RCC 7860 (cell line): Measurements from ENCODE around the gene CGREF1.
A peak's percentile ranks its signal among the peaks of the same experiment; 100 is the strongest.
"Not testable (repeated sequence)": the region's sequence is repeated elsewhere in the genome, so short reads cannot be mapped to it uniquely, and the experiment has no call there.

Experiments used
- DNase-seq: peaks from one replicate; pipeline ENCODE4 v3.0.0-alpha.2; 2015; ENCODE audit warnings: low spot score
- FAIRE-seq: peaks from 2 replicates; lab custom pipeline; 2012; peaks lifted over from hg19 to GRCh38; lab: Jason Lieb, UNC

Gene CGREF1

GRCh38 chr2:27111392-27112078 lies 7.4 kb downstream of the CGREF1 start:
- not testable (repeated sequence) for FAIRE-seq, DNase-seq

DNA sequence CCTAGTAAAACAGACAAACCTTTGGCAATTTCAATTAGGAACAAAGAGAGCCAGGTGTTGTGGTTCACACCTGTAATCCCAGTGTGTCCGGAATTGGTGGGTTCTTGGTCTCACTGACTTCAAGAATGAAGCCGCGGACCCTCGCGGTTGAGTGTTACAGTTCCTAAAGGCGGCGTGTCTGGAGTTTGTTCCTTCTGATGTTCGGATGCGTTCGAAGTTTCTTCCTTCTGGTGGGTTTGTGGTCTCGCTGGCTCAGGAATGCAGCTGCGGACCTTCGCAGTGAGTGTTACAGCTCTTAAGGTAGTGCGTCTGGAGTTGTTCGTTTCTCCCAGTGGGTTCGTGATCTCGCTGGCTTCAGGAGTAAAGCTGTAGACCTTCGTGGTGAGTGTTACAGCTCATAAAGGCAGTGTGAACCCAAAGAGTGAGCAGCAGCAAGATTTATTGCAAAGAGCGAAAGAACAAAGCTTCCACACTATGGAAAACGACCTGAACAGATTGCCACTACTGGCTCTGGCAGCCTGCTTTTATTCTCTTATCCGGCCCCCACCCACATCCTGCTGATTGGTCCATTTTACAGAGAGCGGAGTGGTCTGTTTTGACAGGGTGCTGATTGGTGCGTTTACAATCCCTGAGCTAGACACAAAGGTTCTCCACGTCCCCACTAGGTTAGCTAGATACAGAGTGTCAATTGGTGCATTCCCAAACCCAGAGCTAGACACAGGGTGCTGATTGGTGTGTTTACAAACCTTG lies 8.2 kb downstream of the CGREF1 start:
- FAIRE-seq, DNase-seq: not testable (repeated sequence)

DNA sequence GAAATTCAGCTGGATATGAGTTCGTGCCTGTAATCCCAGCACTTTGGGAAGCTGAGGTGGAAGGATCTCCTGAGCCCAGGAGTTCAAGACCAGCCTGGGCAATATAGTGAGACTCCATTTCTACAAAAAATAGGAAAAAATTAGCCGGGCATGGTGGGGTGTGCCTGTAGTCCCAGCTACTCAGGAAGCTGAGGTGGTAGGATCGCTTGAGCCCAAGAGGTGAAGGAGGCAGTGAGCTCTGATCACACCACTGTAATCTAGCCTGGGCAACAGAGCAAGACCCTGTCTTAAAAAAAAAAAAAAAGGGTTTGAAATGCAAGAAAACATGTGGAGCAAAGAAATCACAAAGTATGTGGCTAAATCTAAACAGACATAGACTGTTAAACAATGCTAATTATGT lies 9.8 kb downstream of the CGREF1 start:
- no peak for DNase-seq
- FAIRE-seq = no peak

GRCh38 chr2:27108221-27108620 lies 10.7 kb downstream of the CGREF1 start:
- DNase-seq = no peak
- FAIRE-seq = no peak

GRCh38 chr2:27105981-27106380 lies 12.9 kb downstream of the CGREF1 start:
- DNase-seq (no peak), FAIRE-seq (no peak)

- FAIRE-seq (no peak), DNase-seq (no peak)
These were observed 16.6 kb downstream of the CGREF1 start for GRCh38 chr2:27102329-27102728.

GRCh38 chr2:27100036-27100435 lies 18.9 kb downstream of the CGREF1 start:
- no peak for DNase-seq
- FAIRE-seq = no peak

DNA sequence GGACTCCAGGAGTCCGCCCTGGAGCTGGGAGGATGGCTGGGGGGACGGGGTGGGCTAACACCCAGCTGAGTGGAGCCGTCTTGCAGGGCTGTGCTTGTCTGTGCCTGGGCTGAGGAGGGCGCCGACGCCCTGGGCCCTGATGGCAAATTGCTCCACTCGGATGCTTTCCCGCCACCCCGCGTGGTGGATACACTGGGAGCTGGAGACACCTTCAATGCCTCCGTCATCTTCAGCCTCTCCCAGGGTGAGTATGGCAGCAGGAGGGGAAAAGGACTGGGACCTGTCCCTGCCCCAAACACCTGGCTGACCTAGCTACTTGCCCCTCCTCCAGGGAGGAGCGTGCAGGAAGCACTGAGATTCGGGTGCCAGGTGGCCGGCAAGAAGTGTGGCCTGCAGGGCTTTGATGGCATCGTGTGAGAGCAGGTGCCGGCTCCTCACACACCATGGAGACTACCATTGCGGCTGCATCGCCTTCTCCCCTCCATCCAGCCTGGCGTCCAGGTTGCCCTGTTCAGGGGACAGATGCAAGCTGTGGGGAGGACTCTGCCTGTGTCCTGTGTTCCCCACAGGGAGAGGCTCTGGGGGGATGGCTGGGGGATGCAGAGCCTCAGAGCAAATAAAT lies 19.5 kb downstream of the CGREF1 start:
- FAIRE-seq = no peak
- no peak for DNase-seq

DNA sequence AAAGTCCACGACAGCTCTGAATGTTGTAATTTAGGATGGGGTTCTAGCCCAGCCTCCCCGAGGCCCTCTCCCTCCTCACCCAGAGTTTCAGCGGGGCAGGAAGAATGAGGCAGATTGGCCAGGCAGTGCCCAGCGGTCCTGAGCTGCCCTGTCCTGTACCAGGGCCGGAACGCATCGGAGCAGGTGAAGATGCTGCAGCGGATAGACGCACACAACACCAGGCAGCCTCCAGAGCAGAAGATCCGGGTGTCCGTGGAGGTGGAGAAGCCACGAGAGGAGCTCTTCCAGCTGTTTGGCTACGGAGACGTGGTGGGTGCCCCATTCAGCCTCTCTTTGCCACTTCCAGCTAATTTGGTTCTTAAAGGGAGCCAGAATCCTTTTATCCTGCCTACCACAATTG lies 21.6 kb downstream of the CGREF1 start:
- DNase-seq = no peak
- no peak for FAIRE-seq

GRCh38 chr2:27096748-27097297 lies 22.1 kb downstream of the CGREF1 start:
- no peak for FAIRE-seq
- DNase-seq = no peak

DNA sequence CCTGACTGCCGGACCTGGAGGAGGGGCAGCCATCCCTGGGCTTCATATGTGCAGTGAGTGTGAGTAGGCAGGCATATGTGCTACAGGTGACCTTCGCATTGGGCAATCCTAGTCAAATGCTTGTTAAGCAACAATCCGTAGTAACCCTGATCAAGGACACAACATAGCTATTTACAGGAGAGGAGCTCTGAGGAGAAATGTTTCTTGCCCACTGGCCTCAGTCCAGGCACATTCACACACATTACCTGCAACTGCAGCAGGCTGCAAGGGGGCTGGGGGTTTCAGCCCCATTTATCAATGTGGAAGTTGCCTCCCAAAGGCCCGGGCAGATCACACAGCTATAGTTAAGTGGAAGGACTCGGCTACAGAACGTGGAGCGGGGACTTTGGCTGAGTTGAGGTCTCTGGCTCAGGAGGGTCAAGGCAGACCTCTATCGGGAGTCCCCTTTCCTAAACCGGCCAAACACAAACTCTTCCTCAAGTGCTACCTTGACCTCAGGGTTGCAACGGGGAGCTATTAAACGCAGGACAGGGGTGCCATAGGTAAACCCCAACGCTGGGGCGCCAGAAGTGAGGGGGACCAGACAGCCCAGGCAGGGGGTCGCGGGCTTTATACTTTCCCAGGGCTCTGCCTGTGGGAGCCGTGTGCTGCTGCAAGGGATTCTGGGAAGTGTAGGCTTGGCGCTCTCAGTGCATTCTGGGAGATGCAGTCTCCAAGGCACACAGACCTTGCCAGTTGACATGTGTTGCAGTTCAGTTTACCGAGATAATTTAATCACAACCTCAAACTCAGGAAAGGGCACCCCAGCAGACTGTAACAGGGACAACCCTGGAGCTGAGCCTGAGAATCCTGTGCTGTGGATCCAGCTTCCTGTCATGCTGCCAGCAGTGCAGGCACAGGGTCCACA lies 22.9 kb downstream of the CGREF1 start:
- DNase-seq = no peak
- no peak for FAIRE-seq

DNA sequence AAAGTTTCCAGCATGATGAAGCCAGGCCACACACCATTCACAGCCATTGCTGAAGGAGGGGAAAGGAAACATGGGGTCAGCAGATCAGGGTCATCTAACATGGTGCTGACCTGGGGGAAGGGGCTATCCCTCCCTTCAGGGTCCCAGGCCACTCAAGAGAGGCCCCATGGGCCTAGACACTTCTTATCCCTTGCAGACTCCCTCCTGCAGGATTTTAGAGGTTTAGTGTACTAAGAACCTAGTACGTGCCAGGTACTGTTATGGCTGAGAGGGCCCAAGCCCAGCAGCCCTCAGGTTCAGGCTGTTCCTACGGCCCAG lies 23.5 kb downstream of the CGREF1 start:
- DNase-seq (no peak), FAIRE-seq (no peak)

GRCh38 chr2:27094353-27094984 lies 24.5 kb downstream of the CGREF1 start:
- no peak for FAIRE-seq
- DNase-seq = no peak

DNA sequence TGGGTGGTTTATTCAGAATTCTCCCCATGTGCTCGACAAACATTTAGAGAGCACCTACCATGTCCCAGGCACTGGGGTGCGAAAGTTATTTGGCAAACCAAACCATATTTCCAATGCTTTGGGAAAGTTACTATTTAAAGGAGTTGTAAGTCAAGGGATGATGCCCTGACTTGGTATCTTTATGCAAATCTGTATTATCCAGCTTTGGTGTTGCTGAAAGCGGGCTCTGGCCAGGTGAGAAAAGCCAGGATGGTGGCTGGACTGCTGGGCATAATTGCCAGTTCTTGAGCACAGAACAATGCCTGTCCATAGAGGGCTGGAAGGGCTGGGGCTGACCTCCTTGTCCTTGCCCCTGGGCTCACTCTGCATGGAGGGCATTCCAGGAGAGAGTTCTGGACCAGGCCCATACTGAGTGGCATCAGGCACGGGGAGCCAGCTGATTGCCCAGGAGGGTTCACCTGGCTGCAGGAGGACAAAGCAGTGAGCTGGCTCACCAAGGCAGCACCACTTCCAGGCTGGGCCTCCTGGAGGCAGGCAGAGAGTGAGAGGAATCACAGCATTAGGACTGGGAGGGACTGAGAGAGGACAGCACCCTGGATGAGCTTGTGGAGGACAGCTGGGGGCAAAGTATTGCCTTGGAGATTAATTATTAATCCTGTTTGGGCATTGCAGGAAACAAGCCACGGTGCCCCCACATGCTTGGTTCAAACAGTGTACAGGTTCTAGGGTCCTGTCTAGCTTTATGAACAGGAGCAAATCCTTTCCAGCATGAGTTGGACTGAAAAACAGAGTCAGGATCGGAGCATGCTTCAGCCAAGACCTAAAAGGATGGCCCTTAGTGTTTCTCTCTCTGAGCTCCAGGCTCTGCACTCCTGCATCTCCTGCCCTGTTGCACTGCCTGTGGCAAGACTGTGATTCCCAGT lies 25.2 kb downstream of the CGREF1 start:
- no peak for FAIRE-seq
- no peak for DNase-seq

GRCh38 chr2:27092696-27093429 lies 26.1 kb downstream of the CGREF1 start:
- peak; percentile 55 for FAIRE-seq

GRCh38 chr2:27091746-27092695 lies 26.9 kb downstream of the CGREF1 start:
- DNase-seq (no peak), FAIRE-seq (no peak)

More at GRCh38 chr2:27092696-27093429, 26.1 kb downstream of the CGREF1 start:
- peak; percentile 52 for DNase-seq
